PC-9 (cell line): ENCODE measurements around the gene FCGBP. TPM values are rescaled to one million over a fixed set of nuclear protein-coding genes. Genes with fewer than 3 reads are reported as not detected.

Source experiments
- BruUV-seq: library from RNA; stranded (reverse); fragments of 400-500 nt; replicated peaks from 2 replicates; lab custom pipeline; 2021; lab: Mats Ljungman, UMichigan
- CTCF ChIA-PET: fragments of 300-600 bp; sonication (Branson Sonifier 250); formaldehyde crosslinking; loops from one replicate; lab custom pipeline; 2022; ENCODE audit warnings: antibody characterized with exemption; lab: Charles Lee
- POLR2A ChIA-PET: fragments of 300-600 bp; sonication (Branson Sonifier 250); formaldehyde crosslinking; loops from one replicate; lab custom pipeline; 2022; ENCODE audit warnings: antibody characterized with exemption; ENCODE audit not compliant: unreplicated experiment; lab: Charles Lee
- DNase-seq, 2 experiments: peaks; one replicate each; pipeline versions ENCODE4 v3.0.0 to v3.0.0-alpha.2; 2015 to 2022; ENCODE audit warnings: mixed read lengths in 1 of 2
- H2AFZ ChIP-seq: fragments of 200-600 bp; sonication (generic); 2 replicates; pipeline ENCODE4 v1.8.1; 2017; ENCODE audit warnings: antibody characterized with exemption
- H3F3A ChIP-seq: fragments of 200-600 bp; sonication (generic); 2 replicates; pipeline ENCODE4 v1.8.1; 2017; ENCODE audit warnings: antibody characterized with exemption, mild to moderate bottlenecking, low read depth; ENCODE audit not compliant: insufficient read depth
- H3K27ac ChIP-seq: fragments of 200-600 bp; sonication (generic); 2 replicates; pipeline ENCODE4 v1.6.1; 2016; ENCODE audit warnings: mixed run types
- H3K27me3 ChIP-seq: fragments of 200-600 bp; sonication (generic); 2 replicates; pipeline ENCODE4 v1.6.1; 2016; ENCODE audit warnings: low read depth, mixed run types; ENCODE audit not compliant: insufficient read depth
- H3K36me3 ChIP-seq: fragments of 200-600 bp; sonication (generic); 2 replicates; pipeline ENCODE4 v1.6.1; 2016; ENCODE audit warnings: low read depth, mixed run types
- H3K4me1 ChIP-seq: fragments of 200-600 bp; sonication (generic); replicated peaks from 2 replicates; pipeline ENCODE4 v1.6.1; 2016; ENCODE audit warnings: mixed run types; ENCODE audit not compliant: insufficient read depth
- H3K4me2 ChIP-seq: fragments of 200-600 bp; sonication (generic); 2 replicates; pipeline ENCODE4 v1.6.1; 2017; ENCODE audit warnings: mixed run types
- H3K4me3 ChIP-seq: fragments of 200-600 bp; sonication (generic); 2 replicates; pipeline ENCODE4 v1.6.1; 2016; ENCODE audit warnings: mixed run types
- H3K79me2 ChIP-seq: fragments of 200-600 bp; sonication (generic); 2 replicates; pipeline ENCODE4 v1.6.1; 2017; ENCODE audit warnings: low read depth, mixed run types
- H3K9me2 ChIP-seq: fragments of 200-600 bp; sonication (generic); 2 replicates; pipeline ENCODE4 v1.8.1; 2017; ENCODE audit warnings: mild to moderate bottlenecking; ENCODE audit not compliant: insufficient read depth
- H3K9me3 ChIP-seq: fragments of 200-600 bp; sonication (generic); 2 replicates; pipeline ENCODE4 v1.8.1; 2016; ENCODE audit warnings: low read depth; ENCODE audit not compliant: insufficient read depth
- H4K20me1 ChIP-seq: fragments of 200-600 bp; sonication (generic); 2 replicates; pipeline ENCODE4 v1.8.1; 2017; ENCODE audit not compliant: insufficient read depth
- CTCF ChIP-seq: fragments of 200-600 bp; sonication (generic); conservative IDR thresholded peaks from 2 replicates; pipeline ENCODE4 v1.6.1; 2017; ENCODE audit warnings: mixed run types, antibody characterized with exemption, mild to moderate bottlenecking, moderate library complexity
- EZH2 ChIP-seq: fragments of 200-600 bp; sonication (generic); IDR thresholded peaks from 2 replicates; pipeline ENCODE4 v1.8.0; 2017; ENCODE audit warnings: antibody characterized with exemption, low read depth
- intact Hi-C: fragments of 100-400 bp; cut with micrococcal nuclease; formaldehyde crosslinking; loops from one replicate; pipeline ENCODE4 v1.10.0; 2022; ENCODE audit not compliant: unreplicated experiment
- total RNA-seq: library from RNA; stranded (reverse); gene quantifications from 2 replicates; pipeline ENCODE4 v1.2.3, GENCODE V29; 2021

FCGBP gene
- total RNA-seq, 1 experiment from 2014 or later, result 5.8 TPM

- no TSS peak for BruUV-seq
Measured at GRCh38 chr19:39974377-39975155, 40.1 kb upstream of the FCGBP start.

GRCh38 chr19:39971380-39972035 lies 37.1 kb upstream of the FCGBP start:
- no peaks in the 10 kb centered on the region for H3K27me3 ChIP-seq
- intact Hi-C loops, result loop anchor here (1.0 kb wide), 2 partner anchors 25 to 125 kb away; partner anchors contain the start of gene FBL
- peaks cover 18% of the 10 kb centered on the region for H3K4me1 ChIP-seq
- H3K9me2 ChIP-seq, result no peaks in the 10 kb centered on the region
- H4K20me1 ChIP-seq, result no peaks in the 10 kb centered on the region
- peak overlapping the region; percentile 95 for H3K4me2 ChIP-seq
- no peak for DNase-seq
- no TSS peak for BruUV-seq
- ChIA-PET CTCF (no interaction called here), POLR2A (interaction anchor here (0.5 to 1.0 kb wide), 3 partner anchors 125 to 568 kb away, joined by 3 to 6 read pairs (median 3); no protein-coding TSS in a partner anchor)
- H3K36me3 ChIP-seq, result peaks cover 14% of the 10 kb centered on the region; the same call in 1 of the 2 replicates
- peaks cover 4% of the 10 kb centered on the region; the same call in 1 of the 2 replicates for H3F3A ChIP-seq
- H2AFZ ChIP-seq, result peak overlapping the region; percentile 72
- H3K27ac ChIP-seq, result peak overlapping the region; percentile 31; the same call in 1 of the 2 replicates
- H3K4me3 ChIP-seq, result peak overlapping the region; percentile 90
- H3K9me3 ChIP-seq, result no peaks in the 10 kb centered on the region
- H3K79me2 ChIP-seq, result peaks cover 28% of the 10 kb centered on the region
- no peak for TF ChIP-seq CTCF
- TF ChIP-seq EZH2, result no peak

More at GRCh38 chr19:39974377-39975155, 40.1 kb upstream of the FCGBP start:
- Histone ChIP-seq H3F3A (no peaks in the 10 kb centered on the region; the same call in 1 of the 2 replicates), H3K36me3 (peaks cover 14% of the 10 kb centered on the region; the same call in 1 of the 2 replicates), H4K20me1 (no peaks in the 10 kb centered on the region), H3K9me3 (no peaks in the 10 kb centered on the region), H3K4me2 (no peak overlapping the region), H3K27me3 (no peaks in the 10 kb centered on the region), H3K9me2 (no peaks in the 10 kb centered on the region), H3K27ac (no peak overlapping the region), H2AFZ (no peak overlapping the region), H3K4me3 (no peak overlapping the region), H3K79me2 (peaks cover 28% of the 10 kb centered on the region), H3K4me1 (peaks cover 13% of the 10 kb centered on the region)
- intact Hi-C loops, result no loop called here
- POLR2A ChIA-PET, result no interaction called here
- CTCF ChIA-PET, result no interaction called here
- no peak for DNase-seq
- TF ChIP-seq EZH2 (no peak), CTCF (no peak)

GRCh38 chr19:39970675-39971379 lies 36.4 kb upstream of the FCGBP start, which contains the start of gene PSMC4:
Gene PSMC4, plus strand, starts transcription at chr19:39971165. Its CDS starts 38 bp downstream, at chr19:39971203.
- H2AFZ ChIP-seq, result peak within 1 kb of the TSS; percentile 93
- peak within 1 kb of the TSS; percentile 95 for H3K4me2 ChIP-seq
- H3K27me3 ChIP-seq, result no peaks in the 10 kb centered on the region
- no TSS peak for BruUV-seq
- intact Hi-C loops, result loop anchor here (1.0 kb wide), 2 partner anchors 25 to 125 kb away; partner anchors contain the start of gene FBL
- DNase-seq, result peak; percentile 95 to 98
- peaks cover 4% of the 10 kb centered on the region; the same call in 1 of the 2 replicates for H3F3A ChIP-seq
- H3K4me1 ChIP-seq, result peaks cover 18% of the 10 kb centered on the region
- H3K9me3 ChIP-seq, result no peaks in the 10 kb centered on the region
- ChIA-PET CTCF (interaction anchor here (1.0 to 1.4 kb wide), 3 partner anchors 124 to 297 kb away, joined by 3 to 5 read pairs (median 5); partner anchors contain the start of gene FBL), POLR2A (interaction anchor here (0.5 to 1.0 kb wide), 10 partner anchors 21 to 567 kb away, joined by 3 to 16 read pairs (median 6); no protein-coding TSS in a partner anchor)
- H3K4me3 ChIP-seq, result peak within 1 kb of the TSS; percentile 90
- no peaks in the 10 kb centered on the region for H4K20me1 ChIP-seq
- peaks cover 28% of the 10 kb centered on the region for H3K79me2 ChIP-seq
- H3K36me3 ChIP-seq, result peaks cover 14% of the 10 kb centered on the region; the same call in 1 of the 2 replicates
- no peaks in the 10 kb centered on the region for H3K9me2 ChIP-seq
- peak within 1 kb of the TSS; percentile 71 for H3K27ac ChIP-seq
- peak; percentile 63 for TF ChIP-seq CTCF
- no peak for TF ChIP-seq EZH2
